Karpas-422 (cell line): Measurements from ENCODE around the gene RARB. TPM values are rescaled to one million over a fixed set of nuclear protein-coding genes. Genes with fewer than 3 reads are reported as not detected.

ENCODE experiments used
- DNase-seq: peaks from one replicate; pipeline ENCODE4 v3.0.0-alpha.2; 2015
- H2AFZ ChIP-seq: fragments of 200-600 bp; sonication (generic); 2 replicates; pipeline ENCODE4 v1.6.1; 2014; ENCODE audit warnings: antibody characterized with exemption, low read length, mixed read lengths
- H3K27ac ChIP-seq: fragments of 200-600 bp; sonication (generic); 2 replicates; pipeline ENCODE4 v1.5.1; 2014; ENCODE audit warnings: mild to moderate bottlenecking, low read length, moderate library complexity
- H3K27me3 ChIP-seq: fragments of 200-600 bp; sonication (generic); 2 replicates; pipeline ENCODE4 v1.6.1; 2014; ENCODE audit warnings: low read length, mixed read lengths
- H3K36me3 ChIP-seq: fragments of 200-600 bp; sonication (generic); 2 replicates; pipeline ENCODE4 v1.6.1; 2014; ENCODE audit warnings: low read length, mixed read lengths; ENCODE audit not compliant: insufficient read depth
- H3K4me1 ChIP-seq: fragments of 200-600 bp; sonication (generic); 2 replicates; pipeline ENCODE4 v1.6.1; 2014; ENCODE audit warnings: mild to moderate bottlenecking, low read length, mixed read lengths
- H3K4me2 ChIP-seq: fragments of 200-600 bp; sonication (generic); 2 replicates; pipeline ENCODE4 v1.6.1; 2014; ENCODE audit warnings: low read length, low read depth, mild to moderate bottlenecking; ENCODE audit not compliant: poor library complexity, severe bottlenecking
- H3K4me3 ChIP-seq: fragments of 200-600 bp; sonication (generic); 2 replicates; pipeline ENCODE4 v1.5.1; 2014; ENCODE audit warnings: mild to moderate bottlenecking, antibody characterized with exemption, low read length, mixed read lengths
- H3K79me2 ChIP-seq: fragments of 200-600 bp; sonication (generic); 2 replicates; pipeline ENCODE4 v1.6.1; 2014; ENCODE audit warnings: mild to moderate bottlenecking, low read length, mixed read lengths
- H3K9ac ChIP-seq: fragments of 200-600 bp; sonication (generic); 2 replicates; pipeline ENCODE4 v1.6.0; 2014; ENCODE audit warnings: low read length
- H3K9me2 ChIP-seq: fragments of 200-600 bp; sonication (generic), shearing (Covaris generic); replicated peaks from 2 replicates; pipeline ENCODE4 v1.6.0; 2014; ENCODE audit warnings: mild to moderate bottlenecking, low read length, moderate library complexity; ENCODE audit not compliant: insufficient read depth
- H3K9me3 ChIP-seq: fragments of 300-700, 200-600 bp; sonication (generic); 2 replicates; pipeline ENCODE4 v1.6.1; 2014; ENCODE audit warnings: low read length, mixed read lengths
- H4K20me1 ChIP-seq: fragments of 200-600 bp; sonication (generic); 2 replicates; pipeline ENCODE4 v1.6.1; 2014; ENCODE audit warnings: mild to moderate bottlenecking, antibody characterized with exemption, low read length, low read depth; ENCODE audit not compliant: insufficient read depth
- total RNA-seq: library from RNA; depleted of rRNA; stranded (reverse); fragments of >200 nt; shearing (Covaris generic); gene quantifications from 2 replicates; pipeline ENCODE4 v1.2.3, GENCODE V29; 2014; ENCODE audit warnings: low replicate concordance

The RARB gene
- total RNA-seq, 1 experiment from 2014 or later, result not detected

GRCh38 chr3:25445731-25446130 lies 17.7 kb downstream of the RARB start:
- Histone ChIP-seq H3K27me3 (no peaks in the 10 kb centered on the region), H3K4me2 (no peak overlapping the region), H3K9me3 (no peaks in the 10 kb centered on the region), H3K9me2 (no peaks in the 10 kb centered on the region), H2AFZ (no peak overlapping the region), H3K4me3 (no peak overlapping the region), H3K27ac (no peak overlapping the region), H3K4me1 (no peaks in the 10 kb centered on the region), H3K36me3 (no peaks in the 10 kb centered on the region), H3K79me2 (no peaks in the 10 kb centered on the region), H3K9ac (no peak overlapping the region), H4K20me1 (no peaks in the 10 kb centered on the region; the same call in 1 of the 2 replicates)
- DNase-seq, result no peak

- H3K4me2 ChIP-seq, result no peak overlapping the region
- H3K9ac ChIP-seq, result no peak overlapping the region
- no peak overlapping the region for H3K27ac ChIP-seq
- H3K36me3 ChIP-seq, result no peaks in the 10 kb centered on the region
- H3K9me2 ChIP-seq, result no peaks in the 10 kb centered on the region
- no peak overlapping the region for H3K4me3 ChIP-seq
- H3K27me3 ChIP-seq, result no peaks in the 10 kb centered on the region
- no peak for DNase-seq
- no peaks in the 10 kb centered on the region for H3K4me1 ChIP-seq
- no peak overlapping the region for H2AFZ ChIP-seq
- no peaks in the 10 kb centered on the region for H4K20me1 ChIP-seq
- H3K79me2 ChIP-seq, result no peaks in the 10 kb centered on the region
- H3K9me3 ChIP-seq, result no peaks in the 10 kb centered on the region
Measured at GRCh38 chr3:25447285-25447684, 19.2 kb downstream of the RARB start.

GRCh38 chr3:25447925-25448324 lies 19.9 kb downstream of the RARB start:
- Histone ChIP-seq H3K27me3 (no peaks in the 10 kb centered on the region), H4K20me1 (no peaks in the 10 kb centered on the region), H3K79me2 (no peaks in the 10 kb centered on the region), H2AFZ (no peak overlapping the region), H3K9ac (no peak overlapping the region), H3K9me2 (no peaks in the 10 kb centered on the region), H3K36me3 (no peaks in the 10 kb centered on the region), H3K4me1 (no peaks in the 10 kb centered on the region), H3K9me3 (no peaks in the 10 kb centered on the region), H3K27ac (no peak overlapping the region), H3K4me3 (no peak overlapping the region), H3K4me2 (no peak overlapping the region)
- DNase-seq, result no peak

GRCh38 chr3:25448750-25449692 lies 21.0 kb downstream of the RARB start:
- Histone ChIP-seq H3K4me2 (no peak overlapping the region), H3K9me2 (no peaks in the 10 kb centered on the region), H4K20me1 (no peaks in the 10 kb centered on the region), H3K79me2 (no peaks in the 10 kb centered on the region), H3K9me3 (no peaks in the 10 kb centered on the region), H3K4me3 (no peak overlapping the region), H2AFZ (no peak overlapping the region), H3K36me3 (no peaks in the 10 kb centered on the region), H3K4me1 (no peaks in the 10 kb centered on the region), H3K27ac (no peak overlapping the region), H3K27me3 (no peaks in the 10 kb centered on the region), H3K9ac (no peak overlapping the region)
- no peak for DNase-seq

- Histone ChIP-seq H3K27me3 (no peaks in the 10 kb centered on the region), H3K79me2 (no peaks in the 10 kb centered on the region), H2AFZ (no peak overlapping the region), H3K4me1 (no peaks in the 10 kb centered on the region), H3K9me3 (no peaks in the 10 kb centered on the region), H3K4me2 (no peak overlapping the region), H3K27ac (no peak overlapping the region), H3K9me2 (no peaks in the 10 kb centered on the region), H3K36me3 (no peaks in the 10 kb centered on the region), H3K9ac (no peak overlapping the region), H3K4me3 (no peak overlapping the region), H4K20me1 (no peaks in the 10 kb centered on the region)
- DNase-seq, result no peak
Measured at GRCh38 chr3:25449857-25450256, 21.8 kb downstream of the RARB start.

- Histone ChIP-seq H3K4me3 (no peak overlapping the region), H3K36me3 (no peaks in the 10 kb centered on the region), H3K27me3 (no peaks in the 10 kb centered on the region), H3K9me3 (no peaks in the 10 kb centered on the region), H3K4me1 (no peaks in the 10 kb centered on the region), H3K9me2 (no peaks in the 10 kb centered on the region), H3K4me2 (no peak overlapping the region), H3K9ac (no peak overlapping the region), H4K20me1 (no peaks in the 10 kb centered on the region), H2AFZ (no peak overlapping the region), H3K27ac (no peak overlapping the region), H3K79me2 (no peaks in the 10 kb centered on the region)
- no peak for DNase-seq
Measured at GRCh38 chr3:25452192-25452591, 24.1 kb downstream of the RARB start.

GRCh38 chr3:25452740-25453139 lies 24.7 kb downstream of the RARB start:
- Histone ChIP-seq H4K20me1 (no peaks in the 10 kb centered on the region), H3K4me1 (no peaks in the 10 kb centered on the region), H3K27ac (no peak overlapping the region), H2AFZ (no peak overlapping the region), H3K4me2 (no peak overlapping the region), H3K9ac (no peak overlapping the region), H3K36me3 (no peaks in the 10 kb centered on the region), H3K79me2 (no peaks in the 10 kb centered on the region), H3K27me3 (no peaks in the 10 kb centered on the region), H3K9me2 (no peaks in the 10 kb centered on the region), H3K9me3 (no peaks in the 10 kb centered on the region), H3K4me3 (no peak overlapping the region)
- no peak for DNase-seq

GRCh38 chr3:25453619-25454004 lies 25.5 kb downstream of the RARB start:
- H3K4me2 ChIP-seq, result no peak overlapping the region
- no peak overlapping the region for H3K27ac ChIP-seq
- DNase-seq, result no peak
- H3K9me3 ChIP-seq, result no peaks in the 10 kb centered on the region
- no peaks in the 10 kb centered on the region for H4K20me1 ChIP-seq
- H3K79me2 ChIP-seq, result no peaks in the 10 kb centered on the region
- no peaks in the 10 kb centered on the region for H3K27me3 ChIP-seq
- no peaks in the 10 kb centered on the region for H3K9me2 ChIP-seq
- H3K9ac ChIP-seq, result no peak overlapping the region
- H3K36me3 ChIP-seq, result no peaks in the 10 kb centered on the region
- H3K4me3 ChIP-seq, result no peak overlapping the region
- H2AFZ ChIP-seq, result no peak overlapping the region
- no peaks in the 10 kb centered on the region for H3K4me1 ChIP-seq
